ENCODE results near the gene ISYNA1.

DNA sequence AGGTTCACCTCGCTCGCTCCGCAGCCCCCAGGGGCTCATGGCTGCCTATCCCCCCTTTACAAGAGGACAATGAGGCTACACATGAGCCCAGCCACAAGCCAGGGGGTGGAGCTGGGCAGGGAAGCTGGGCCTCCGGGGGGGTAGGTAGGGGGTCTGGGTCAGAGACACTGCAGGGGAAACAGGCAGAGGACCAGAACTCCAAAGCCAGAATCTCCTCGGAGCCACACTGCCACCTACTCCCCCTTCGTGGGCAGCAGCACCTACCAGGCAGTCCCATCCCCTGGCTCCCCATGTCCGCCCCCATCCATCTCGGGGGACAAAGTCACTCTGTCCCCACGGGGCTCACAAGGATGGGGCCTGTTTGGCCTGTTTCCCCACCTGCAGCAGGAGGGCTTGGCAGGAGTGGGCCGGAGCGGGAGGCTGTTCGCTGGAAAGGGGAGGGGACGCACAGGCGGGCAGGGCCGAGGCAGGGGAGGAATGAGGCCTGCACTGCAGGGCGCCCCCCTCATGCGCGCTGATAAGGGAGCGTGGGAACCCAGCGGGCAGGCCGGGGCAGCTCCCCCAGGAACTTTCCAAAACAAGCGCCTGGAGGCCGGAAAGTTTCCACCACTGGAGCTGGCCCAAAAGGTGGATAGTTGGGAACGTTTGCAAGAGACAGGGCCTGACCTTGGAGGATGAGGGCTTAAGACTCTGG lies 545 bp upstream of the ISYNA1 start:
- TF ChIP-seq, protein P1, sequence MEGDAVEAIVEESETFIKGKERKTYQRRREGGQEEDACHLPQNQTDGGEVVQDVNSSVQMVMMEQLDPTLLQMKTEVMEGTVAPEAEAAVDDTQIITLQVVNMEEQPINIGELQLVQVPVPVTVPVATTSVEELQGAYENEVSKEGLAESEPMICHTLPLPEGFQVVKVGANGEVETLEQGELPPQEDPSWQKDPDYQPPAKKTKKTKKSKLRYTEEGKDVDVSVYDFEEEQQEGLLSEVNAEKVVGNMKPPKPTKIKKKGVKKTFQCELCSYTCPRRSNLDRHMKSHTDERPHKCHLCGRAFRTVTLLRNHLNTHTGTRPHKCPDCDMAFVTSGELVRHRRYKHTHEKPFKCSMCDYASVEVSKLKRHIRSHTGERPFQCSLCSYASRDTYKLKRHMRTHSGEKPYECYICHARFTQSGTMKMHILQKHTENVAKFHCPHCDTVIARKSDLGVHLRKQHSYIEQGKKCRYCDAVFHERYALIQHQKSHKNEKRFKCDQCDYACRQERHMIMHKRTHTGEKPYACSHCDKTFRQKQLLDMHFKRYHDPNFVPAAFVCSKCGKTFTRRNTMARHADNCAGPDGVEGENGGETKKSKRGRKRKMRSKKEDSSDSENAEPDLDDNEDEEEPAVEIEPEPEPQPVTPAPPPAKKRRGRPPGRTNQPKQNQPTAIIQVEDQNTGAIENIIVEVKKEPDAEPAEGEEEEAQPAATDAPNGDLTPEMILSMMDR (IDR thresholded peaks at IDR 0.05): no peak
- TF ChIP-seq EZH2 (IDR thresholded peaks at IDR 0.05; ENCODE audit: borderline replicate concordance, insufficient read depth, low read depth, low read length, poor library complexity, severe bottlenecking): no peak
